Esophagus muscularis mucosa (tissue), 4 donors: ENCODE data around the gene RASL11B. TPM values are rescaled to one million over a fixed set of nuclear protein-coding genes. Genes with fewer than 3 reads are reported as not detected.

Source experiments
- DNase-seq: peaks from one replicate; pipeline ENCODE4 v3.0.0-alpha.2; 2017; ENCODE audit errors: extremely low spot score
- H3K27ac ChIP-seq, 4 donors: fragments of 200-600 bp; sonication (generic); replicated peaks in 1 of 4; 1 replicate in 3 of 4; 2 replicates in 1 of 4; pipeline ENCODE4 v1.5.1; 2016 to 2019; ENCODE audit warnings: mild to moderate bottlenecking in 1 of 4
- H3K27me3 ChIP-seq, 4 donors: fragments of 200-600 bp; sonication (generic); one replicate each; pipeline versions ENCODE4 v1.5.1 to v1.6.0; 2016 to 2019
- H3K36me3 ChIP-seq, 4 donors: fragments of 200-600 bp; sonication (generic); one replicate each; pipeline ENCODE4 v1.5.1; 2016 to 2019
- H3K4me1 ChIP-seq, 4 donors: fragments of 200-600 bp; sonication (generic); one replicate each; pipeline ENCODE4 v1.5.1; 2016 to 2019
- H3K4me3 ChIP-seq, 4 donors: fragments of 200-600 bp; sonication (generic); 1 replicate in 2 of 4; 2 replicates in 2 of 4; pipeline ENCODE4 v1.5.1; 2016 to 2019; ENCODE audit warnings: mild to moderate bottlenecking in 4 of 4, moderate library complexity in 1 of 4
- H3K9me3 ChIP-seq, 4 donors: fragments of 200-600 bp; sonication (generic); 1 replicate in 3 of 4; 2 replicates in 1 of 4; pipeline ENCODE4 v1.5.1; 2016 to 2019
- EP300 ChIP-seq: sonication (generic); formaldehyde crosslinking; IDR thresholded peaks from one replicate; pipeline ENCODE4 v1.6.1; 2017; ENCODE audit warnings: antibody characterized with exemption
- POLR2A ChIP-seq: fragments of 450-650 bp; IDR thresholded peaks from one replicate; pipeline ENCODE4 v1.6.1; 2017; ENCODE audit warnings: antibody characterized with exemption, moderate library complexity, mild to moderate bottlenecking, low read depth
- POLR2AphosphoS5 ChIP-seq, 2 donors: sonication (generic); formaldehyde crosslinking; IDR thresholded peaks; one replicate each; pipeline ENCODE4 v1.6.1; 2017; ENCODE audit warnings: antibody characterized with exemption in 2 of 2
- WGBS: methylation state at CpG from one replicate; pipeline ENCODE4 v1.1.5; 2018; 5-methylcytosine and 5-hydroxymethylcytosine counted together
- intact Hi-C: fragments of 100-400 bp; cut with DNase I; formaldehyde crosslinking; loops from one replicate; pipeline ENCODE4 v1.15.1; 2023
- total RNA-seq, 4 donors: library from RNA; depleted of rRNA; stranded (reverse); fragments of >200 nt; gene quantifications; one replicate each; pipeline versions ENCODE4 v1.1.0 to v1.2.1, GENCODE V29; 2016
- TF ChIP-seq, protein P1 (sequence below), 3 experiments: fragments of 200-600 bp in 2 of 3; fragments of 450-650 bp in 1 of 3; sonication (generic) in 2 of 3; IDR thresholded peaks; one replicate each; pipeline ENCODE4 v1.5.1; 2017 to 2019; ENCODE audit warnings: antibody characterized with exemption in 3 of 3, mild to moderate bottlenecking in 2 of 3, moderate library complexity in 1 of 3

Gene RASL11B
- total RNA-seq, 4 donors from 2014 or later: 0.83 to 2.3 (median 1.3) TPM

DNA sequence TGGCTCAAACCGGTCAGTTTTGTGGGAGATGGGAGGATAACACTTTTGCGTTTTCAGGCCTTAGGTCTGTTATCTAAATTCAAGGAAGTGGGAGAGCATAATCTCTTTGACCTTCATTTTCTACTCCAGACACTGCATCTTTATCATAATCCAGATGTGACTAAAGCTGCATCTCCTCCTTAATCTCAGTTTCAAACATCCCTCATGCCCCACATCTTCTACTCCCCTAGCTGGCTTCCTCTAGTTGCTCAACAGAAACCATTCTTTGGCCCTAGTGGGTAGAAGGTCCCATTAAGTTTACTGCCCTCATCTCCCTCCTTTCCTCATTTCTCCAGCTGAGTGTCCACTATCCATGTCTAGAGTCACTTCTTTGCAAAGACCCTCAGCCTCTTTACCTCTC lies 18.8 kb upstream of the RASL11B start:
- intact Hi-C loops: no loop called here
- WGBS: 81% methylated on average over 2 of the region's 2 CpGs
- peaks cover 16 to 29% (median 22%) of the 10 kb centered on the region in 4 donors for H3K4me1 ChIP-seq
- no peak overlapping the region for H3K4me3 ChIP-seq
- no peak overlapping the region for H3K27ac ChIP-seq
- DNase-seq: no peak
- no peaks in the 10 kb centered on the region for H3K9me3 ChIP-seq
- H3K36me3 ChIP-seq: no peaks in the 10 kb centered on the region
- no peaks in the 10 kb centered on the region for H3K27me3 ChIP-seq
- TF ChIP-seq, protein P1, sequence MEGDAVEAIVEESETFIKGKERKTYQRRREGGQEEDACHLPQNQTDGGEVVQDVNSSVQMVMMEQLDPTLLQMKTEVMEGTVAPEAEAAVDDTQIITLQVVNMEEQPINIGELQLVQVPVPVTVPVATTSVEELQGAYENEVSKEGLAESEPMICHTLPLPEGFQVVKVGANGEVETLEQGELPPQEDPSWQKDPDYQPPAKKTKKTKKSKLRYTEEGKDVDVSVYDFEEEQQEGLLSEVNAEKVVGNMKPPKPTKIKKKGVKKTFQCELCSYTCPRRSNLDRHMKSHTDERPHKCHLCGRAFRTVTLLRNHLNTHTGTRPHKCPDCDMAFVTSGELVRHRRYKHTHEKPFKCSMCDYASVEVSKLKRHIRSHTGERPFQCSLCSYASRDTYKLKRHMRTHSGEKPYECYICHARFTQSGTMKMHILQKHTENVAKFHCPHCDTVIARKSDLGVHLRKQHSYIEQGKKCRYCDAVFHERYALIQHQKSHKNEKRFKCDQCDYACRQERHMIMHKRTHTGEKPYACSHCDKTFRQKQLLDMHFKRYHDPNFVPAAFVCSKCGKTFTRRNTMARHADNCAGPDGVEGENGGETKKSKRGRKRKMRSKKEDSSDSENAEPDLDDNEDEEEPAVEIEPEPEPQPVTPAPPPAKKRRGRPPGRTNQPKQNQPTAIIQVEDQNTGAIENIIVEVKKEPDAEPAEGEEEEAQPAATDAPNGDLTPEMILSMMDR (IDR thresholded peaks at IDR 0.05): no peak
- TF ChIP-seq POLR2AphosphoS5 (IDR thresholded peaks at IDR 0.05) (no peak), POLR2A (no peak), EP300 (no peak)

DNA sequence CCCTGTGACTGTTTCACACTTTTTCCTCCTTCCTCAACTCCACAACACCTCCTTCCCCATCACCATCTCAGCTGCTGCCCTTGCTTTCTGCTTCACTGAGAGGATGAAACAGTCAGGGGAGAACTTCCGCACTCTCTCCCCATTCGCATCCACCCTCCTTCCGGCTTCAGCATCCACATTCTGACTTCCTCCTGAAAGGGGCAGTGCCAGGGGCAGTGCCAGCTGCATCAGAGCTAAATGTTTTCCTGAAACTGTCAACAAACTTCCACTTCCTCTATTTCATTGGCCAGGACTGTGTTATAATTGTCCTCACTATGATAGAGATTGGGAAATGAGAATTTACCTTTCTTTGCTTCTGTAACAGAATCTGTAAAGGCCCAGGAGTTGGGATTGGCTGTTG lies 18.2 kb upstream of the RASL11B start:
- Histone ChIP-seq H3K27ac (no peak overlapping the region), H3K36me3 (no peaks in the 10 kb centered on the region), H3K9me3 (no peaks in the 10 kb centered on the region), H3K4me1 (peaks cover 16 to 26% (median 20%) of the 10 kb centered on the region in 4 donors), H3K27me3 (no peaks in the 10 kb centered on the region), H3K4me3 (no peak overlapping the region)
- intact Hi-C loops: no loop called here
- TF ChIP-seq, protein P1 (IDR thresholded peaks at IDR 0.05): no peak
- TF ChIP-seq EP300 (no peak), POLR2A (no peak), POLR2AphosphoS5 (IDR thresholded peaks at IDR 0.05) (no peak)
- 67% methylated on average over 3 of the region's 3 CpGs for WGBS
- DNase-seq: no peak

DNA sequence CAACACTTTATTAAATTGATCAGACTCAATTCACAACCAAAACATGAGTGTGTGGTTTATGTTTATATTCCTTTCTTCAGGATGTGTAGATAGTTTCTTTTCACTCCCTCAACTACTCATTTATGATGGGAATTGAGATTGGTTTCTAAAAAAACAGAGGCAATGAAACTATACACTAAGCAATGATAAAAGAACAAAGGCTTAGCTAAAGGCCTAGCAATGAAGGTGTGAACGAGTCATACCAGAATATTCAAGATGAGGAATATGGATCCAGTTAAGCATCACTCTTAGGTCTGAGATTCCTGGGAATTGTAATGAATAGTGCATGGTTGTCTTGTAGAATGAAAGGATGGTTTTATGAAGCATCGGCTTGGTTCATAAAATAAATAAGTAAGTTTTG lies 17.5 kb upstream of the RASL11B start:
- intact Hi-C loops: no loop called here
- TF ChIP-seq, protein P1 (IDR thresholded peaks at IDR 0.05): no peak
- TF ChIP-seq POLR2AphosphoS5 (IDR thresholded peaks at IDR 0.05) (no peak), EP300 (no peak), POLR2A (no peak)
- 95% methylated on average over 2 of the region's 2 CpGs for WGBS

DNA sequence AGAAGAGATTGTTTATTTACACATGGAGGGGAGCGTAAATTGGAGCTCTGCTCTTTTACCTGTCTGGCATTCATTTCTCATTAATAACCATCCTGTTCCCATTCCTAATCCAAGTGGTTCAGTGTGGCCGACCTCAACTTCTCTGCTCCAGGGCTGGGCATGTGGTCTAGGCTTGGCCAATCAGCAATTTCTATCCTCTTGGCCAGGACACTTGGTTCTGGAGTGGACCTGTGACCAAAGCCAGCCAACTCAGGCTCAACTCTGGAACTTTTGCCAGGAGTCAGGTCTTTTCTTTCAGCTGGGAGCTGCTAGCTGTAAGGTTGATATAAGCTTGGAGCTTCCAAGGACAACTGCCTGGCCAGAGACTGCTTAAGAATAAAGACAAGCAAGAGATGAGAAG lies 15.6 kb upstream of the RASL11B start:
- TF ChIP-seq POLR2A: no peak
- peak in 1 of 2 donors; percentile 9 for TF ChIP-seq POLR2AphosphoS5 (IDR thresholded peaks at IDR 0.05)
- 76% methylated on average over 2 of the region's 2 CpGs for WGBS
- DNase-seq: no peak
- Histone ChIP-seq H3K4me3 (no peak overlapping the region), H3K27me3 (no peaks in the 10 kb centered on the region), H3K27ac (no peak overlapping the region), H3K36me3 (no peaks in the 10 kb centered on the region), H3K4me1 (peaks cover 14 to 23% (median 15%) of the 10 kb centered on the region in 4 donors), H3K9me3 (no peaks in the 10 kb centered on the region)
- intact Hi-C loops: no loop called here

More for the DNA sequence above, 17.5 kb upstream of the RASL11B start:
- no peak overlapping the region for H3K27ac ChIP-seq
- H3K27me3 ChIP-seq: no peaks in the 10 kb centered on the region
- no peak overlapping the region for H3K4me3 ChIP-seq
- no peaks in the 10 kb centered on the region for H3K36me3 ChIP-seq
- DNase-seq: no peak
- H3K4me1 ChIP-seq: peaks cover 16 to 26% (median 19%) of the 10 kb centered on the region in 4 donors
- H3K9me3 ChIP-seq: no peaks in the 10 kb centered on the region

DNA sequence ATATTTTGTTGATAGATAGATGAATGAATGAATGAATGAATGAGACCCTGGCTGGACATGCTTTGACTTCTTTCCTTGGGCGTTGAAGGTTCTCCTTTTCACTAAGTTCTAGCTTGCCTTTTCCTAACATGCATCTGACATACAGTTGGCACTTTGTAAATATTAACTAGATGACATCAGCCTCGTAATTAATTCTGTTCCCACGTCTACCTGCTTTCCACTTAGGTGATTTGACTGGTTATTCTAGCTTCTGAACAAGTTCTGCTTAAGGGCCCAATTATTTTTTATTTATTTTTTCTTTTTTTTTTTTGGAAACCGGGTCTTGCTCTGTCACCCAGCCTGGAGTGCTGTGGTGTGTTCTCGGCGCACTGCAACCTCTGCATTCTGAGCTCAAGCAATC lies 13.9 kb upstream of the RASL11B start:
- DNase-seq: no peak
- H3K4me3 ChIP-seq: no peak overlapping the region
- WGBS: 96% methylated on average over 6 of the region's 6 CpGs

More for the DNA sequence above, 13.9 kb upstream of the RASL11B start:
- intact Hi-C loops: no loop called here
- Histone ChIP-seq H3K4me1 (peaks cover 5 to 17% (median 10%) of the 10 kb centered on the region in 4 donors), H3K27me3 (no peaks in the 10 kb centered on the region), H3K27ac (no peak overlapping the region), H3K9me3 (no peaks in the 10 kb centered on the region), H3K36me3 (no peaks in the 10 kb centered on the region)
- TF ChIP-seq POLR2AphosphoS5 (IDR thresholded peaks at IDR 0.05) (no peak), EP300 (no peak), POLR2A (no peak)
- TF ChIP-seq, protein P1 (IDR thresholded peaks at IDR 0.05): no peak
